ENCODE results near the gene NAPEPLD.
"Not testable (repeated sequence)": the region's sequence is repeated elsewhere in the genome, so short reads cannot be mapped to it uniquely, and the experiment has no call there.

The NAPEPLD gene

DNA sequence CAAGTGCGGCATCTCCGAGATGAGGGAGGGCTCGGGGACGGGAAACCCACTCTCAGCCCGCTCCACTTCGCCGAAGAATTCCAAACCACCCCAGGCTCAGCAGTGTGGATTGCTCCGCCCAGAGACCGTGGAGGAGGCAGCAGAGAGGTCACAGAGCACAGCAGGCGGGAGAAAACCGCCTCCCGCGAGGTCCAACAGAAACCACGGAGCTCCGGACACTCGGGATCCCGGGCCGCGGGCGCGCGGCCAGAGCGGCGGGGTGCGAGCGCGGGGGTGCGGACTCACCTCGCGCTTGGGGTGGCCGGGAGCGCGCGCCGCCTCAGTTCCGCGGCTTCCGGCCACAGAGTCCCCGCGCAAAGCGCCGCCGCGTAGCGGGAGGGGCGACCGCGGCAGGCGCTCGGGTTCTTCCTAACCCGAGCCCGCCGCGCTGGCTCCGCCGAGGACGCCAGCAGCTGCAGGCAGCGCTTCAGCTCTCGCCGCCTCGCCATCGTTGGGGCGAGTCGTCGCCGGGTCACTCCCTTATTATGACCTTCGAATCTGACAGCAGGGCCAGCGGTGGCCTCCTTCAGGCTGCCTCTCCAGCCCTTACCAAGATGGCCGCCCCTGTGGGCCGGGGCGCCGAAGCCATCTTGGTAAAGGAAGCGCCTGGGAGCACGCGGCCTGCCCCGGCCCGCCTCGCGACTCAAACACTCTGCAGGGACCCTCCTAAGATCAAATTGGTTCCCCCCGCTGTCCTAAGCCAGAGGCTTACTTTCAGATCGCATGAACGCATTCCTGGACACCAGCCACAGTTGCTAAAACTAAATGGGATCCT is at the start of gene NAPEPLD:
Gene NAPEPLD (minus strand): TSS at position 106 of the 814 bp plus-strand sequence. CDS start 20,323 bp downstream, outside the sequence.
- peak; percentile 94 for DNase-seq (ENCODE audit: low spot score)

- DNase-seq (ENCODE audit: low spot score) = not testable (repeated sequence)
Observed at GRCh38 chr7:103198079-103198478, 49.2 kb upstream of the NAPEPLD start.

- DNase-seq (ENCODE audit: low spot score) = not testable (repeated sequence)
Observed at GRCh38 chr7:103195364-103195763, 46.5 kb upstream of the NAPEPLD start.

DNA sequence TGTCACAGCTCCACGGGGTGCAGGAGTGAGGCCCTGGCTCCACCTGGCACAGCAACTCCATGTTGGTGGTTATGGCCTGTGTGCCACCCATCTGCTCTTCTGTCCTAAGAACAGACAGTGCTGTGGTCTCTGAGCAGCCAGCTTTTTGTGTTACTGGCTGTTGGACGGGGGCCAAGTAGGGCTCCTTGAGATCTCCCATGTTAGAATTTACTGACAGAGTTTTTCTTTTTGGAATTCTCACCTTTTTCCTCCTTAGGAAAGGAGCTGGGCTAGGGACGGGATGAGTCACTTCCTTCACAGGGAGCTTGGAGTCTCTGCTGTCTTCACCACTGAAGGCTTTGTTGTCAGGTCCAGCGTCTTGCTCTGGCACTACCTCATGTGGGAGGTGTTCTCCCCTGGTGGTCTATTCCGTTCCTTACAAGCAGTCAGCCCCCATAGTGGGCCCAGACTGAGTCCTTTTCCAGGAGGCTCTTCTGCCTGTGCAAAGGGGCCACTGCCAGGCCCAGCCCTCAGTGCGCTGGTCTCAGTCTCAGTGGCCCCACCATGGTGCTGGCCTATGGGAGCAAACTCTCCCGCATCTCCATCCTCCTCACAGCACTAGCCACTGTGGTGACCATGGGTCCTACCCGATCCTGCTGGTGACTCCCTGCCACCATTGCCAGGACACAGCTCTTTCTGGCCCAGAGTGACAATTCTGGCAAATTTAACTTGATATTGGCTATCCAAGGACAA is 23.7 kb upstream of the NAPEPLD start:
- DNase-seq (ENCODE audit: low spot score) = not testable (repeated sequence)

DNA sequence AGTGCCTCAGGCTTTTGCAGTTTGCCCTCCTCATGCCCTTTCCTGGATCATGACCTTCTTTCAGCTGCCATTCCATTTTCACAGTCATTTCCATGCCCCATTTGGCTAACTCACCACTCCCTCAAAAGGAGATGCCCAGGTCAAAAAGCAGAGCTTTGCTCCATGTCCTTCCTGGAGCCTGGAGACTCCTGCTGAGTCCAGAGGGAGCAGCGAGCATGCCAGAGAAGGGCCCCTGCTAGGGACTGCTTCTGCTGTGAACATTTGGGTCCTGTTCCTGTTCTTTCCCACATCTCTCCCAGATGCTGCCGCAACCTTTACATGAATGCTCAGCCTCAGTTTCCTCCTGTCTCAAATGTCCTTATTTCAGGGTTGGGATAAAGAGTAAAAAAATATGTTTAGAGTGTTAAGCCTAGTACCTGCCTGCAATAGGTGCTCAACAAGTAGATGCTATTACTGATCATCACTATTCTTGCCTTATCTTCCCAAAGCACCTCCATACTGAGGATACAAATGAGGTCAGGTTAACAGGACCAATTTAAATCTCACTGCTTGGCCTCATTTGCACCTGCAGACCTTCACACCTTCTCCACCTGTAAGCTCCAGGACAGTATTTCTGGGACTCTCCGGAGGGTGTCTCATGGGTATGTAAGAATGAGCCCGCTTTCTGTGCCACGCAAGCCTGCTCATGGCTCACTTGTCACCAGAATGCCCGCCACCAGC is 23.0 kb upstream of the NAPEPLD start:
- not testable (repeated sequence) for DNase-seq (ENCODE audit: low spot score)

DNA sequence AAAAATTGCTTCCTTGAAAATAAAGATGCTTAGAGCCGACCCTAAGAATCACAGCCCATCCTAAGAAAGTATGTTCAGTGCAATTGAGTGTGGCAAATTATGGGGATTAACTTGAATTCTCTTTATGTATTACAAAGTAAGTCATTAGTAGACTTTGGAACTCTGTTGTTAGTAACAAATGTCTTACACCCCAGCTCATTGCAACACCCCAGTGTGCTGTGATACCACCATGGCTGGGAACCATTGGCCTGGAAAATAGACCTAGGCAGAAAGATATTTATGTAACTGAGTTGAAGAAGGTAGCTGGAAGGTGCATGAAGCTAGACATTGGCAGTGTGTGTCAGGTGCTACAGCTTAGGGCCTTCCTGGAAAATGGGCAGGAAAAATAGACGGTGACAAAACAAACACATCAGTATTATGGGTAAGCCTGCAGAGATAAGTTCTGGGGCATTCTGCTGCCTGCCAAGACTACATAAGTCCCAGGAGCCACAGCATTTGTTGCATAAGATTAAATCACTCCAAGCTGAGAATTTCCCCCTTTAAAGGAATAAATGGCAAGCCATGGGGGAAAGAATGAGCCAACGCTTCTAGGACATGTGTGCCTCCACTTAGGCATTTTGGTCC is 18.1 kb upstream of the NAPEPLD start:
- not testable (repeated sequence) for DNase-seq (ENCODE audit: low spot score)

- DNase-seq (ENCODE audit: low spot score) = not testable (repeated sequence)
Observed at GRCh38 chr7:103163087-103163825, 14.4 kb upstream of the NAPEPLD start.

DNA sequence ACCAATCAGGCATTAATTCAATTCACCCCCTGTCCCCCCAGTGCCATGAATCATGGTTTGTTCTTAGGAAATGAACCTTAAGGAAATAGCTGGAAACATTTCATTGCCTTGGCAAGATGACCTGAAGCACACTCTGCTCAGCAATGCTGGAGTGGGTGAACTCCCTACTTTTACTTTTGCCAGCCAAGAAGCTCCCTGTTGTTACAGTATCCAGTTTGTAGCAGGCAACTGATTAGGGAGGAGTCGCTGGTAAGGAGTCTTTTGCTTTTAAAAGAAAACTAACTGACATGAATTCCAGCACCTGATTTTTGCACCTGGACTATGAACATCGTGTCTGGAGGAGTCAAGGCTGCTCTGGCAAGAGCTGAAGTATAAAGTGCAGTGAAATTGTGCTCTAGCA is 13.7 kb upstream of the NAPEPLD start:
- not testable (repeated sequence) for DNase-seq (ENCODE audit: low spot score)

DNA sequence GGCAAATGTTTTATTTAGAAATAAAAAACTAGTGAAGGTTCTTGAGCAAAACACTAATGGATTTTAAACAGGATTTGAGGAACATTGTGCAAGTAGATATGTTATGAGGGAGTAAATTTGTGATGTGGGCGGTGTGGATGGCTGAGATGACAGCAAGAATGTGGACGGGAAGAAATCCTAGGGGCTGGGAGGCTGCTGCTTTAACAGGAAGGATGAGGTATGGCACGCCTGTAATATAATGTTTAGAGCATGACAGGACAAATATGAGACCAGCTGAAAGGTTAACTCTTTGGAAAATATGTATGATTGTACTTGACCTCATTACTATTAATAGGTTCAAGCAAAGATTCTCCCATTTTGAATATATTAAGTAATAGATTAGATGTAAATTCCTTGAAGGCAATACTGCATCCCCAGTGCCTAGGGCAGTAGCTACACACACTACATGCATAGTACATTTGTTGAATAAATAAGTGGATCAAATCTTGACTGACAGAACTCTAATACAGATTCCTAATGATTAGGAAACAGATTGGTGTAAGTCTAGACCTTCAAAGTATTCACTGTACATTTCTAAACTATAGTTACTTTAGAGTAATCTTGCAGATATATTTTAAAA is 13.2 kb upstream of the NAPEPLD start:
- DNase-seq (ENCODE audit: low spot score) = not testable (repeated sequence)

GRCh38 chr7:103159072-103159471 is 10.2 kb upstream of the NAPEPLD start:
- not testable (repeated sequence) for DNase-seq (ENCODE audit: low spot score)

- DNase-seq (ENCODE audit: low spot score) = peak; percentile 41
Observed at GRCh38 chr7:103155331-103156024, 6.6 kb upstream of the NAPEPLD start.

- DNase-seq (ENCODE audit: low spot score) = no peak
Observed at GRCh38 chr7:103154042-103154441, 5.1 kb upstream of the NAPEPLD start.

DNA sequence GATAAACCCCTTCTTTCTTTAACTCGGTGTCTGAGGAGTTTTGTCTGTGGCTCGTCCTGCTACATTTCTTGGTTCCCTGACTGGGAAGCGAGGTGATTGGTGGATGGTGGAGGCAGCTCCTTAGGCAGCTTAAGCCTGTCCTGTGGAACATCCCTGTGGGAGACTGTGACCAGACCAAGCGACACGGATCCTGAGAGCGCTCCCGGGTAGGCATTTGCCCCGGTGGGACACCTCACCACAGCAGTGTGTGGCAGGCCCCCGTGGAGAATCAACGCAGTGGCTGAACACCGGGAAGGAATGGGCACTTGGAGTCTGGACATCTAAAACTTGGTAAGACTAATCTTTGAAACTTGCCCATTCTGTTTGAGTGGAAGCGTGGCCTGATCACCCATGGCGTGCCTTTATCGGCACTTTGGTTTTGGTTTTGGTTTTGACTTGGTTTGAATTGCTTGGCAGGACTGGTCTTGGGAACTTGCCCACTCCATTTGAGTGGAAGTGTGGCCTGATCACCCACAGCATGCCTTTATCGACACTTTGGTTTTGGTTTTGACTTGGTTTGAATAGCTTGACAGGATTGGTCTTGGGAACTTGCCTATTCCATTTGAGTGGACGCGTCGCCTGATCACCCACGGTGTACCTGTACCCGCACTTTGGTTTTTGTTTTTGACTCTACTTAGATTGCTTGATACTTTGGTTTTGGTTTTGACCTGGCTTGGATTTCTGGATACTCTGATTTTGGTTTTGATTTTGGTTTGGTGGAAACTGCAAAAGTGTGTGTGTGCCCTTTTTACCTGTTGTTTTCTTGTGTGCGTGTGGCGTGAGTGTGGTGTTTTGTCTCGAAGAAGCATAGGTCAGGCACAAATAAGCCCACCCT is 4.1 kb upstream of the NAPEPLD start:
- not testable (repeated sequence) for DNase-seq (ENCODE audit: low spot score)

GRCh38 chr7:103151993-103152676 is 3.2 kb upstream of the NAPEPLD start:
- not testable (repeated sequence) for DNase-seq (ENCODE audit: low spot score)

- peak; percentile 35 for DNase-seq (ENCODE audit: low spot score)
Observed at GRCh38 chr7:103150192-103150591, 1.3 kb upstream of the NAPEPLD start.

- no peak for DNase-seq (ENCODE audit: low spot score)
Observed at GRCh38 chr7:103149808-103150180, 895 bp upstream of the NAPEPLD start.

DNA sequence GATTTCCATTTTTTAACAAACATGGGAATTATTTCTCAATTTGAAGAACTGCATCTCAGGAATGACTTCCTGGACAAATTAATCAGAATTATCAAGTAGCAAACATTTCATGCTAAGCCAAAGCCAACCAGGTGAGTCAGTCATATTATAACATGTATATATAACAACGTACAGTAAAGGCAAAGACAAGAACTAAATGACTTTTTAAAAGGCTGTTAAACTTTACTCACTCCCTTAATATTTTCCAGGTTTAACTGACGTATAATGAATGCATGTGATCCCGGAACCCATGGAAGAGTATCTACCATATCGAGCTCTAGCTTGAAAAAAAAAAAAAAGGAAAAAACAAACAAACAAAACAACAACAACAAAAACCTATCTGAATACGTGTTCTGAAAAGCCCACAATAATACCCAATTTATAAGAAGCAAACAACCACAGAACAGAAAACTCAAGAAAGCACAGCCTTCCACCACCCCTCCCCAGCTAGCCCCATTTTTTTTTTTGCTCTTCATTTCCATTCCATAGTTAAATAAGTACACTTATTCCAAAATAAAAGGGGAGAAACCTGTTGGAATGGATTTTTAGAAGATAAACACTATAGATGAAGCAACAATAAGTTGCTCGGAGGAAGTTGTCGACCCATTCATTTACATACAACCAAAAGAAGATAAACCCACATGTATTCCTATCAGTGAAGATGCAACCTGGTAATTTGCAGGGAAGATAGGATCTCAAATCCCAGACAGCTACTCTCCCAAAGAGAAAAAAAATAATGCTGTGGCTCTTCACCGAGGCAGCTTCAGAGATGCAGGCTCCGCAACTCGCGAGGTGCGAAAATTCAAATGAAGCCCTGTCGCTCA is 537 bp downstream of the NAPEPLD start:
- peak; percentile 24 for DNase-seq (ENCODE audit: low spot score)

GRCh38 chr7:103144754-103145153 is 4.1 kb downstream of the NAPEPLD start:
- not testable (repeated sequence) for DNase-seq (ENCODE audit: low spot score)

Data from NAMALWA (cell line).